GM18951 (cell line): ENCODE results near the gene CFAP52.
"Not testable (repeated sequence)": the region's sequence is repeated elsewhere in the genome, so short reads cannot be mapped to it uniquely, and the experiment has no call there.

ENCODE experiments used
- POLR2A ChIP-seq: IDR thresholded peaks from 4 replicates; pipeline ENCODE4 v1.6.1; 2011; ENCODE audit warnings: mild to moderate bottlenecking; ENCODE audit not compliant: insufficient read length, insufficient read depth; ENCODE audit errors: extremely low read depth
- in situ Hi-C: fragments of 300-500 bp; cut with MboI; formaldehyde crosslinking; loops from one replicate; pipeline ENCODE4 v1.12.0; 2022; ENCODE audit warnings: low sequenced_read_pairs, mixed read lengths, inconsistent platforms; ENCODE audit not compliant: unreplicated experiment

The CFAP52 gene

DNA sequence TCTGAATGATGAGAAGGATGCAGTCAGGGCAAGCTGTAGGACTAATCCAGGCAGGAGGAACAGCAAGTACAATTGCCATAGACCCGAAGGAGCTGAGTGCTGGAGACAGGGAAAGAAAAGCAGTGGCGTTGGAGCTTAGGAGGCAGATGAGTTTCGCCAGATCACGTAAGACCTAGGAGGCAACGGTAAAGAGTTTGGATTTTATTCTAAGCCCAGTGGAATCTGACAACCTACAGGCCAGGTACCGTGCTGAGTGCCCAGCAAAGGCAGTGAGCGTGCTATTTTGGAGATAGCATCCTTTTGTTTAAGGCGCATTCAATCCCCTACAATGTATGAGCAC lies 70.1 kb downstream of the CFAP52 start:
- TF ChIP-seq POLR2A, result no peak
- in situ Hi-C loops, result no loop called here

DNA sequence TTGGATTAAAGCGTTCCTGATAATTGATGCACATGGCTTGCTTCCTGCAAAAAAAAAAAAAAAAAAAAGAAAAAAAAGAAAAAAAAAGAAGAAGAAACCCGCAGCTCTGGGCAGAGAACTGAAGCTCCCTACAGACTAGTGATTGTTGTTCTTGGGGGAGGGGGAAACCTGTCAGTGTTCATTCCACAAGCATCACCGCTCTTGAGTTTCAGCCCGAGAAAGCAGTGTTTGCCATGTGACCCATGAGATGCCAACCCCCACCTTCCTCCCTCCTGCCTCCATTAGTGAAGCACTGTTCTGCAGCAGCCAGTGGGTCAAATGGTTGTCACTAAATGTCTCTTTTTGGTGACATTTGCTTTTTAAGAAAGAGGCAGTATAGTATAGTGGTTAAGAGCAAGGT lies 70.6 kb downstream of the CFAP52 start:
- in situ Hi-C loops, result no loop called here
- TF ChIP-seq POLR2A, result no peak

DNA sequence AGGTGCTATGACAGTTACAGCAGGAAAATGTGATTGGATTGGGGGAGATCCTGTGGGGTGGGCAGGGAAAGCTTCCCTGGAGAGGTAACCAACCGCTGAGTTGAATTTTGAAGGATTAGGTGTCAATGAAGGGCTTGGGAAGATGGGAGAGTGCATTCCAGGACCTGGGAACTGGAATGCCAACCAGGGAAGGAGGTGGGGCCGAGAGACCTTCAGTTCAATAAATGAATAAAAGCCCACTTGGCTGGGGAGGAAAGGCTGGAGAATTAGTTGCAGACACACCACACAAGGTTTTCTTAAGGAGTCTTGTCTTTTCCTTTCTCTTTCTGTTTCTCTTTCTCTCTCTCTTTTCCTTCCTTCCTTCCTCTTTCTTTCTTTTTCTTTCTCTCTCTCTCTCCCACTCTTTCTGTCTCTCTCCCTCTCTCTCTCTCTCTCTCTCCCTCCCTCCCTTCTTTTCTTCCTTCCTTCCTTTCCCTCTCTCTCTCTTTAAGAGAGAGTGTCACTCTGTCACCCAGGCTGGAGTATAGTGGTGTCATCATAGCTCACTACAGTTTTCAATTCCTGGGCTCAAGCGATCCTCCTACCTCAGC lies 72.2 kb downstream of the CFAP52 start:
- in situ Hi-C loops, result no loop called here
- TF ChIP-seq POLR2A, result no peak

DNA sequence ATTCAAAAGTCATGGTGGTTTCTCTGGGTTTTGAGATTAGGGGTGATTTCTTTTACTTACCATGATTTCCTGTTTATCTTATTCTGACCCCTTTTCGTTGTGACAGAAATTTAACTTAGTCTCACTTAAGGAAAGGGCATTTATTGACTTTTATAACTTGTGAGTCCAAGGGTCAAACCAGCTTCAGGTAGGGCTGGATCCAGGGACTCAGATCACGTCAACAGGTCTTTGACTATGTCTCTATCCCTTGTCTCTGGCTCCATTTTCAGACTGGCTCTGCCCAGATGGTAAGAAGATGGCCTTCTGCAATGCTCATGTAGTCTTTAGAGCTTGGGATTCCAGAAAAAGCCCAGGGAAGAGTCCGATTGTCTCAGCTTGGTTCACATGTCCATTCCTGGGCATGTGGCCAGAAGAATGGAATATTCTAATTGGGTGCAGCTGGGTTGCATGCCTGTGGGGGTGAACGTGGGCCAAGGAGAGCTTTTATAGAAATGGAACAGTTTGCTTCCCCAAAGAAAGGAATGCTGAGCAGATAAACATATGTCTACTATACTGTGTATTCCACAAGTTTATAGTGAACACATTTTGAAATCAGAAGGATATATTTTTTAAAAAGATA lies 82.3 kb downstream of the CFAP52 start:
- in situ Hi-C loops, result no loop called here
- TF ChIP-seq POLR2A, result no peak

DNA sequence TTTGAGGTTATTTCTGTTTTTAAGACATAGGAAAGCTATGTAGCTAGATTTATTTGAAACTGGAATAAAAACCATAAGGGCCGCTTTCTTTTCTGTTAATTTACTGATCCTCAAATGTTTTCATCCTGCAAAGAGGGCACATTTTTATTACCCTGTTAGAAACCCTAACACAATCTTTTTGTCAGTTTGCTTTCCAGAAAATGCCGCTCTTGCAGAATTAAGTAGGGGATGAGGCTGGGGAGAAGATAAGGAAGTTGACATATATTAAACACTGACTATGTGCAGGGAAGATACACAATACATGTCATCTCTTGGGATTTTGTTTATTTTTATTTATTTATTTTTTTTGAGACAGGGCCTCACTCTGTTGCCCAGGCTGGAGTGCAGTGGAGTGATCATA lies 84.6 kb downstream of the CFAP52 start:
- TF ChIP-seq POLR2A, result no peak
- in situ Hi-C loops, result no loop called here

DNA sequence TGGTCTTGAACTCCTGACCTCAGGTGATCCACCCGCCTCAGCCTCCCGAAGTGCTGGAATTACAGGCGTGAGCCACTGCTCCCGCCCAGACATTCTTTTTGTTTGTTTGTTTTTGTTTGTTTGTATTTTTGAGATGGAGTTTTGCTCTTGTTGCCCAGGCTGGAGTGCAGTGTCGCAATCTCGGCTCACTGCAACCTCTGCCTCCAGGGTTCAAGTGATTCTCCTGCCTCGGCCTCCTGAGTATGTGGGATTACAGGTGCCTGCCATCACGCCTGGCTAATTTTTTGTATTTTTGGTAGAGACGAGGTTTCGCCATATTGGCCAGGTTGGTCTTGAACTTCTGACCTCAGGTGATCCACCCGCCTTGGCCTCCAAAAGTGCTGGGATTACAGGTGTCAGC lies 87.1 kb downstream of the CFAP52 start:
- in situ Hi-C loops, result not testable (repeated sequence)

DNA sequence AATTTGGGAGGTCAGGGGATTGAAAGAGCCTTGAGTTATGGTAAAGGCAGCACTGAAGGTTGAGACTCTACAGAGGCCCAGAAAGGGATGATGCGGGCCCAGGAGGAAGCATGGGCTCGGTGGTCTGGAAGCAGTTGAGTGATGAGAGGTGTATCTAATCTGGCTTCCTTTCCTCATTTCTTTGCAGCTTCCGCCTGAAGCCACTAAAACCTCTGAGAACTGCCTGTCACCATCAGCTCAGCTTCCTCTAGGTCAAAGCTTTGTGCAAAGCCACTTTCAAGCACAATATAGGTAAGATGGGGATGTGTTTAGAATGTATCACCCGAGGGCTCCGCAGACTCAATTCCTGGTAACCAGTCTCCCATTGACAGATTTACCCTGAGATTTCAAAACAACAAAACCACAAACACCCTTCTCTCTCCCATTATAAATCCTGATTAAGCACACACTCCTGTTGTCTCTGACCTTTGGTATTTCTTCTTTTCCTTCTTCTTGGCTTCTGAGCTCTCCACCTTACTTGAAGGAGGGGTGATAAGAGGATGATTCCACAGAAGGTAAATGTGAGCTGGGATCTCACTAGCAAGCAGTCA lies 90.1 kb downstream of the CFAP52 start:
- no peak for TF ChIP-seq POLR2A
- in situ Hi-C loops, result no loop called here

DNA sequence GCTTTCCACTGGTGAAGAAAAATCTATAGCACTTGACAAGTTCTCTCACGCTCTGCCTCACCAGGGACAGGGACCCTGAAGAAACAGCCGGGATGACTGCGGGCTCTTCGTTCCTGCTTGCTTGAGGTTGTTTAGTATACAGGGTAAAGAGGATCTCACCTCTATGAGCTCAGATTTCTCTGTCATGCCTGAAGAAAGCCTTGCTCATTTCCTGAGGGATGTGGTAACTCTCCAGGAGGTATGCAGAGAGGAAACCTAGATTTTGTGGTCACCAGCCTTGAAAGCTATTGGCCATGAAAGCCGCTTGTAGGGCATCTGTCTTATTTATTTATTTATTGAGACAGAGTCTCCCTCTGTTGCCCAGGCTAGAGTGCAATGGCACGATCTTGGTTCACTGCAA lies 92.1 kb downstream of the CFAP52 start:
- TF ChIP-seq POLR2A, result no peak
- in situ Hi-C loops, result no loop called here

DNA sequence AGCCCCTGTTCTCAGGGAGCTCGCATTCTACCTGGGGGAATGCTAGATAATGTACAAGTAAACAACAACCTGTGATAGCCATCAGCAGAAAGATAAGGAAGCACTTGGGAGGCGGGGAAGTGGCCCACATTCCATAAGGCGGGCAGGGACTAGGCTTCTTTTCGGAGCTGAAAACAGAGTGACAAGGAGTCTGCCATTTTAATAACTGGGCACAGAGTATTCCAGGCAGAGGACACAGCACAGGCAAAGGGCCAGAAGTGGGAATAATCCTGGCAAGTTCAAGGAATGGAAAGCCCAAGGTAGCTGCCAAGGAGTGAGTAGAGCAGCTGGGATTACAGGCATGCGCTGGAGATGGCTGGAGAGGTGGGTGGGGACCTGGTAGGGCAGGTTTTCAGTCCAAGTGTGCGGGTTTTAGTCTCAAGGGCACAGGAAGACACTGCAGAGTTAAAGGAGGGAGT lies 93.1 kb downstream of the CFAP52 start:
- in situ Hi-C loops, result no loop called here
- TF ChIP-seq POLR2A, result no peak

DNA sequence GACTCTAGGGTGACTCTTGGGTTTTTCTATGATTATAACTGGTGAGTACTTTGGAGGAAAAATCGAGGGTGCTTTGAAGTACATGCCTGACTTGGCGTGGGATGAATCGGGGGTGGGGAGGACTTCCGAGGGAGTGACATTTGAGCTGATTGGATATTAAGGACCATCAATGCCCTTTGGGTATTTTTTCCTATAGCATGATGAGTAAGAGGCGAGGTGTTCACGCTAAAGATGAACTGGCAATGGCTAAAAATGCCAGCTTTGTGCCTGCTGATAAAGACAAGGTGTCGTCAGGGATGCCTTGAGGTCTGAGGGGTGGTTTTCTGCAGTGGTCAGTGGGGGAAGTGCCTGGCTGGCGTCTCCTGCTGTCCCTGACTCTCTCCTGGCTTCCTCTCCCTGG lies 94.2 kb downstream of the CFAP52 start:
- in situ Hi-C loops, result no loop called here
- no peak for TF ChIP-seq POLR2A

DNA sequence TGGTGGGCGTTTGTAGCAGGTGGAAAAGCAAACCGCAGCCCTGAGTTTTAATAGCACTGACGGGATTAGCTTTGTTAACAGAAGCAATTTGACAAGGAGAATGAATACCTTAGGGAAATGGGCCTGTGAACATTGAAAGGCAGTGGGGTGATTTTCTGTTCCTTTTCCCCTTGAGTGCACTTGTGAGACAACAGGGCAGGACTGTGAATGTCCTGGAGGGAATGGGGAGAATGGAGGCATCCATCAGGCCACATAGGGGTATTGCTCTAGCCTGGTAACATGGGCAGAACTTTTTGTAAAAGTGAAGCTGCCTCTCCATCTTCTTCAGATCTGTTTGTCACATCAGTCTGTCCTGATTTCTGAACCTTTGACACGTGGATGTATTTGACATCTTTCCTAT lies 95.1 kb downstream of the CFAP52 start:
- no peak for TF ChIP-seq POLR2A

DNA sequence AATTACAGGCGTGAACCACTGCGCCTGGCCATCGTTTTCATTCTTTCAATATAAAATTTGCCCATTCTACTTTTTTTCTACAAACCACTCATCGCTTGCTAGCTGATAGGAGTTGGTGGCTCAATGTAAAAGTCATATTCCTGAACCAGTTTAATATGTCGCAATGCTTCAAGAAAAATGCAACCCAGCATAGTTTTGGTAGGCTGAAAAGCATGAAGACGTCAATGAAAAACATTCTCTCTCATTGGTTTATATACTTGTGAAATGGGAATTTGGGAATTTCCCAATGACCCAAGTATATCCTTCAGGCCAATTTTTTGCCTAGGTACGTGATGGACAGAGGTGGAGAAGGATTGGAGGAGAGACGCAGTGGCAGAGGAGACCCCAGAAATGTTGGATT lies 95.8 kb downstream of the CFAP52 start:
- TF ChIP-seq POLR2A, result no peak
- in situ Hi-C loops, result no loop called here

More for the DNA sequence above, 95.1 kb downstream of the CFAP52 start:
- in situ Hi-C loops, result no loop called here

DNA sequence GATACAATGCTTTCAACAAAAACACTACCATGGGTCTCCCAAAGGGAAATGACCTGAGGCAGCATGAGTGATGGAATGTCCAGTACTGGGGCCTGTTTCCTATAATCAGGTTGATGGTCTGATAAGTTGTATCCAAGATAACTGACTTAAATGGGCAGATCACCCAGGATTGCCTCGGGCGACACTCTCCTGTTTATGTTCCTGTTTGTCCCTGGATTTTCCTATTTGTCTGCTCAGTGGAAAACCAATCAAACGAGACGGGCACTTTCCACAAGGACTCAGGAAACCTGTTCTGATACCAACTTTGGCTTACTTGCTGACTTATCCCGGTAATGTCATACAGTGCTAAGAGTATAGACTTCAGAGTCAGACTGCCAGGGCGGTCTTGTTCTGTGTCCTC lies 96.2 kb downstream of the CFAP52 start:
- in situ Hi-C loops, result no loop called here
- TF ChIP-seq POLR2A, result no peak

DNA sequence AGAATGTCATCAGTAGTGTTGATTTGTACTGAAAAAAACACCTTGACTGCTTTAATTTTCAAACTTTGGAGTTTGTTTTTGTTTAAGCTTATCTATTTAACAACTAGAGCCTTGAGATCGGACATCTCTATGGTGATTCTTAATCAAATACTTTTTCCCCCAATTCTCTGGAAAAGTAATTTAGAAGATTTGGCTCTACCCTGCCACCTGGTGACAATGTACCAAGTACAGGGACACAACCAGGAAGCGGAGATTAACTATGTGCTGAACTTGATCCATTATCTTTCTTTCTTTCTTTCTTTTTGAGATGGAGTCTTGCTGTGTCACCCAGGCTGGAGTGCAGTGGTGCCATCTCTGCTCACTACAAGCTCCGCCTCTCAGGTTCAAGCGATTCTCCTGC lies 99.6 kb downstream of the CFAP52 start:
- in situ Hi-C loops, result no loop called here
- TF ChIP-seq POLR2A, result no peak
